Measurements from ENCODE around the gene TVP23C.

The TVP23C gene

GRCh38 chr17:15470536-15470935 lies 92.7 kb downstream of the TVP23C start:
- TF ChIP-seq CTCF (IDR thresholded peaks at IDR 0.05; ENCODE audit: low read depth, low read length): no peak
- DNase-seq (ENCODE audit: extremely low read depth, low read depth): no peak

- no peak for TF ChIP-seq CTCF (IDR thresholded peaks at IDR 0.05; ENCODE audit: low read depth, low read length)
- DNase-seq (ENCODE audit: extremely low read depth, low read depth): no peak
Observed at GRCh38 chr17:15469260-15469659, 94.0 kb downstream of the TVP23C start.

- no peak for DNase-seq (ENCODE audit: extremely low read depth, low read depth)
- no peak for TF ChIP-seq CTCF (IDR thresholded peaks at IDR 0.05; ENCODE audit: low read depth, low read length)
Observed at GRCh38 chr17:15468126-15468525, 95.2 kb downstream of the TVP23C start.

GRCh38 chr17:15467592-15467991 lies 95.7 kb downstream of the TVP23C start, which contains the start of gene CDRT4:
CDRT4 (minus strand) TSS chr17:15467621; CDS start chr17:15440238, 27,383 bp downstream.
- no peak for DNase-seq (ENCODE audit: extremely low read depth, low read depth)
- no peak for TF ChIP-seq CTCF (IDR thresholded peaks at IDR 0.05; ENCODE audit: low read depth, low read length)

- no peak for TF ChIP-seq CTCF (IDR thresholded peaks at IDR 0.05; ENCODE audit: low read depth, low read length)
- DNase-seq (ENCODE audit: extremely low read depth, low read depth): no peak
Observed at GRCh38 chr17:15466131-15466530, 97.2 kb downstream of the TVP23C start.

GRCh38 chr17:15465045-15465701 lies 98.1 kb downstream of the TVP23C start:
- no peak for TF ChIP-seq CTCF (IDR thresholded peaks at IDR 0.05; ENCODE audit: low read depth, low read length)
- no peak for DNase-seq (ENCODE audit: extremely low read depth, low read depth)

GRCh38 chr17:15464231-15464985 lies 98.9 kb downstream of the TVP23C start:
- no peak for DNase-seq (ENCODE audit: extremely low read depth, low read depth)

More at GRCh38 chr17:15464231-15464985, 98.9 kb downstream of the TVP23C start:
- TF ChIP-seq CTCF (IDR thresholded peaks at IDR 0.05; ENCODE audit: low read depth, low read length): no peak
